Gastroesophageal sphincter (tissue), 4 donors: ENCODE measurements around the gene FBXO17. TPM values are rescaled to one million over a fixed set of nuclear protein-coding genes. Genes with fewer than 3 reads are reported as not detected.

ENCODE experiments used
- ATAC-seq: fragments of 150-250 bp; one replicate; pipeline ENCODE4 v1.9.1; 2016; ENCODE audit warnings: mild to moderate bottlenecking, moderate library complexity
- H3K27ac ChIP-seq, 4 donors: fragments of 200-600 bp; sonication (generic) in 3 of 4; 1 replicate in 3 of 4; 2 replicates in 1 of 4; pipeline ENCODE4 v1.5.1; 2016 to 2019
- H3K27me3 ChIP-seq: fragments of 200-600 bp; sonication (generic); one replicate; pipeline ENCODE4 v1.5.1; 2019
- H3K36me3 ChIP-seq, 2 donors: fragments of 200-600 bp; sonication (generic); one replicate each; pipeline ENCODE4 v1.5.1; 2019; ENCODE audit warnings: control low read depth in 1 of 2
- H3K4me1 ChIP-seq, 3 donors: fragments of 200-600 bp; sonication (generic); 1 replicate in 2 of 3; 2 replicates in 1 of 3; pipeline ENCODE4 v1.5.1; 2016 to 2019; ENCODE audit warnings: control low read depth in 2 of 3
- H3K4me3 ChIP-seq, 2 donors: fragments of 200-600 bp; sonication (generic); one replicate each; pipeline ENCODE4 v1.5.1; 2019; ENCODE audit warnings: mild to moderate bottlenecking in 1 of 2, moderate library complexity in 1 of 2
- H3K9me3 ChIP-seq, 3 donors: fragments of 200-600 bp; sonication (generic); one replicate each; pipeline ENCODE4 v1.5.1; 2017 to 2019; ENCODE audit warnings: control low read depth in 2 of 3
- CTCF ChIP-seq, 4 experiments: fragments of 200-600 bp in 2 of 4; fragments of 450-650 bp in 2 of 4; sonication (generic) in 1 of 4; IDR thresholded peaks; one replicate each; pipeline ENCODE4 v1.5.1; 2017 to 2019; ENCODE audit warnings: antibody characterized with exemption in 4 of 4, mild to moderate bottlenecking in 2 of 4, moderate library complexity in 2 of 4
- EP300 ChIP-seq: sonication (generic); formaldehyde crosslinking; IDR thresholded peaks from one replicate; pipeline ENCODE4 v1.6.1; 2017; ENCODE audit warnings: antibody characterized with exemption, mild to moderate bottlenecking
- POLR2A ChIP-seq, 2 donors: fragments of 450-650 bp; IDR thresholded peaks; one replicate each; pipeline ENCODE4 v1.6.1; 2017; ENCODE audit warnings: antibody characterized with exemption in 2 of 2, mild to moderate bottlenecking in 2 of 2, moderate library complexity in 1 of 2
- POLR2AphosphoS5 ChIP-seq: sonication (generic); formaldehyde crosslinking; IDR thresholded peaks from one replicate; pipeline ENCODE4 v1.6.1; 2017; ENCODE audit warnings: antibody characterized with exemption
- WGBS, 2 donors: methylation state at CpG; one replicate each; pipeline ENCODE4 v1.1.5; 2018; ENCODE audit warnings: low coverage in 1 of 2; 5-methylcytosine and 5-hydroxymethylcytosine counted together
- total RNA-seq, 4 donors: library from RNA; depleted of rRNA; stranded (reverse); fragments of >200 nt; gene quantifications; one replicate each; pipeline ENCODE4 v1.1.0, GENCODE V29; 2016

FBXO17 gene
- total RNA-seq, 4 donors from 2014 or later: 21.5 to 31.3 (median 27.8) TPM

DNA sequence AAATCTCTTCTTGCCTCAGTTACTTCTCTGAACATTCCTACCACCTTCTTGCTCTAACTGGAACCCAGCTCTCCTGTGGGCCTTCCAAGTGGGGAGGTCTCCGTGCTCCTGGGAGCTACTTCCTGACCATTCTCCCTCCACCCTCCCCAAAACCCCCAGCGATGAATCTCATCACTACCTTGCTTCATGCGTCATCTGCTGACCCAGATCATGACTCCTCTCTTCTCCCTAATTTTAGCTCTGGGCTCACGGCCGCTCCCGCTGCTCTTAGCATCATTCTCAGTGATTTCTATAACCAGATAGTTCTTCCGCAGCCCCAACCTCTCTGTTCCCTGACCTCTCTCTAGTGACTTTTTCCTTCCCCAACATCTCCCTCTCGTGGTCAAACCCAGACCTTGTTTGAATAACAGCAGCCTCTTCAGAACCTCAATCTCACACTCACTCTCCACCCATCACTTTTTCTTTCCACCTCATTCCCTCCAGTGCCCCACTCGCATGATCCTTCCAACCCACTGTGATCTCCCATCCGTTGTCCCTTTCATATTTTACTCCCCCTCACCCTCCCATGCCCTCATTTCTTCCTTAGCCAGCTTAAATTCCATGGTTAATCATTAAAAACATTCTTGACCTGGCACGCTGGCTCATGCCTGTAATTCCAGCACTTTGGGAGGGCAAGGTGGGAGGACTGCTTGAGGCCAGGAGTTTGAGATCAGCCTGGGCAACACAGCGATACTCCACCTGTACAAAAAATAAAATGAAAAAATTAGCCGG is 23.0 kb downstream of the FBXO17 start:
- Histone ChIP-seq H3K4me3 (no peak overlapping the region), H3K27me3 (no peaks in the 10 kb centered on the region), H3K9me3 (no peaks in the 10 kb centered on the region), H3K27ac (no peak overlapping the region), H3K4me1 (peaks cover 0 to 15% (median 7%) of the 10 kb centered on the region in 3 donors), H3K36me3 (peaks cover 0 to 15% of the 10 kb centered on the region in 2 donors)
- no peak for ATAC-seq
- 74 to 77% methylated on average over 9 to 10 of the region's 13 CpGs for WGBS, 2 donors
- no peak for TF ChIP-seq EP300
- no peak for TF ChIP-seq CTCF (IDR thresholded peaks at IDR 0.05)
- TF ChIP-seq POLR2A (IDR thresholded peaks at IDR 0.05): no peak
- TF ChIP-seq POLR2AphosphoS5: no peak

GRCh38 chr19:38951187-38951586 is 24.4 kb downstream of the FBXO17 start:
- WGBS, 2 donors: 83 to 100% methylated on average over 2 to 3 of the region's 3 CpGs
- Histone ChIP-seq H3K4me1 (peaks cover 0 to 15% (median 7%) of the 10 kb centered on the region in 3 donors), H3K27ac (no peak overlapping the region), H3K4me3 (no peak overlapping the region), H3K27me3 (no peaks in the 10 kb centered on the region), H3K36me3 (peaks cover 0 to 15% of the 10 kb centered on the region in 2 donors), H3K9me3 (no peaks in the 10 kb centered on the region)
- TF ChIP-seq EP300 (no peak), POLR2AphosphoS5 (no peak), CTCF (IDR thresholded peaks at IDR 0.05) (no peak), POLR2A (IDR thresholded peaks at IDR 0.05) (no peak)
- no peak for ATAC-seq

DNA sequence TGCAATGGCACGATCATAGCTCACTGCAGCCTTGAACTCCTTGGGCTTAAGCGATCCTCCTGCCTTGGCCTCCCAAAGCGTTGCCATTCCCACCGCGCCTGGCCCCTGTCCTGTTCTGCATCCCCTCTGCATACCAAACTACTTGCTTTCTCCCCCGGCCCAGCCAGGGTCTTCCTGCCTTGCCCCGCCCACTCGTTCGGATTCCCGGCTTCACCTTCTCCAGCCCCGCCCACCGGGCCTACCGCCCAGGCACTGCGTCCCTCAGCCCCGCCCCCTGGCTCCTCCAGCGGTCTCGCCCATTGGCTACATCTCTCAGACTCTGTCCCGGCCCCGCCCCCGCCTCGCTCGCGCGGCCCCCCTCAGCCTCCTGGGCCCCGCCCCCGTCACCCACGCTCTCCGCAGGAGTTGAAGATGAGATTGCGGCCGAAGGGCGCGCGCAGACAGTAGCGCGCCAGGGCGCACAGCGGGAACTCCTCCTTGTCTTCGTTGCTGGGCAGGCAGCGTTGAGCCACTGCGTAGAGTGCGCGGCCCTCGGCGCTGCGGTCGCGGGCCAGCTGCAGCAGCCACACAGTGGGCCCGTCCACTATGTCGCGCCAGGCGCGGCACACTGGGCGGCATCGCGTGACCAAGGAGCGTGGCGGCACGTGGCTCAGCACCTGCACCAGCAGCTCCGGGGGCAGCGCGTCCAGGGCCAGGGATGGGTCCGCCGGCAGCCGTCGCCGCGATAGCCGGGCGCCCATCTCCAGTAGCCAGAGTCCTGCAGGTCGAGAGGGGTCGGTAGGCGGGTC is 25.8 kb downstream of the FBXO17 start:
- Histone ChIP-seq H3K36me3 (peaks cover 0 to 27% of the 10 kb centered on the region in 2 donors), H3K4me3 (peak overlapping the region; percentile 2 to 49), H3K9me3 (no peaks in the 10 kb centered on the region), H3K27ac (peak overlapping the region in 2 of 4 donors; percentile 10 to 48), H3K4me1 (peaks cover 0 to 15% (median 7%) of the 10 kb centered on the region in 3 donors), H3K27me3 (no peaks in the 10 kb centered on the region)
- peak; percentile 87 for ATAC-seq
- no peak for TF ChIP-seq POLR2AphosphoS5
- TF ChIP-seq CTCF (IDR thresholded peaks at IDR 0.05): no peak
- TF ChIP-seq EP300: no peak
- TF ChIP-seq POLR2A (IDR thresholded peaks at IDR 0.05): no peak
- 0 to 18% methylated on average over 1 to 15 of the region's 72 CpGs for WGBS, 2 donors

GRCh38 chr19:38946229-38947010 is 29.1 kb downstream of the FBXO17 start:
- TF ChIP-seq CTCF (IDR thresholded peaks at IDR 0.05) (no peak), POLR2AphosphoS5 (no peak), EP300 (no peak), POLR2A (IDR thresholded peaks at IDR 0.05) (no peak)
- H3K4me1 ChIP-seq: peaks cover 0 to 15% (median 7%) of the 10 kb centered on the region in 3 donors
- H3K27ac ChIP-seq: no peak overlapping the region
- no peak overlapping the region for H3K4me3 ChIP-seq
- no peaks in the 10 kb centered on the region for H3K27me3 ChIP-seq
- peaks cover 0 to 33% of the 10 kb centered on the region in 2 donors for H3K36me3 ChIP-seq
- no peak for ATAC-seq
- WGBS, 2 donors: 76 to 81% methylated on average over 3 of the region's 11 CpGs
- no peaks in the 10 kb centered on the region for H3K9me3 ChIP-seq
